WTC11 (cell line): ENCODE results near the gene CYLD. TPM values are rescaled to one million over a fixed set of nuclear protein-coding genes. Genes with fewer than 3 reads are reported as not detected.

Source experiments
- ATAC-seq: fragments of 200-7000 bp; cut with Tn5 transposase; 2 replicates; pipeline ENCODE4 v1.10.0; 2021; ENCODE audit warnings: mild to moderate bottlenecking, moderate library complexity
- CTCF ChIA-PET: fragments of 300-600 bp; sonication (Branson Sonifier 250); formaldehyde crosslinking; loops from one replicate; lab custom pipeline; 2021; ENCODE audit warnings: antibody characterized with exemption; lab: Charles Lee
- POLR2A ChIA-PET: fragments of 350-600 bp; sonication (Branson Sonifier 250); formaldehyde crosslinking; loops from one replicate; lab custom pipeline; 2021; ENCODE audit warnings: antibody characterized with exemption; lab: Charles Lee
- DNase-seq: peaks from one replicate; pipeline ENCODE4 v3.0.0; 2021; ENCODE audit warnings: low spot score
- H3K27ac Mint-ChIP-seq: 2 replicates; pipeline ENCODE4 v1.8.0; 2021; ENCODE audit warnings: mixed read lengths
- H3K27me3 Mint-ChIP-seq: 2 replicates; pipeline ENCODE4 v1.8.0; 2021; ENCODE audit warnings: low read depth, mild to moderate bottlenecking, moderate library complexity, mixed read lengths
- H3K36me3 Mint-ChIP-seq: 2 replicates; pipeline ENCODE4 v1.8.0; 2021; ENCODE audit warnings: mixed read lengths
- H3K4me1 Mint-ChIP-seq: 2 replicates; pipeline ENCODE4 v1.8.0; 2022; ENCODE audit warnings: mixed read lengths
- H3K4me3 Mint-ChIP-seq: 2 replicates; pipeline ENCODE4 v1.8.0; 2021; ENCODE audit warnings: mild to moderate bottlenecking, moderate library complexity, mixed read lengths
- H3K9me3 Mint-ChIP-seq: 2 replicates; pipeline ENCODE4 v1.8.0; 2021; ENCODE audit warnings: mixed read lengths
- CBFB ChIP-seq: sonication (generic); formaldehyde crosslinking; IDR thresholded peaks from 2 replicates; pipeline ENCODE4 v1.8.1; 2022; ENCODE audit warnings: mild to moderate bottlenecking, low read depth, missing genetic modification reagents
- EMX1 ChIP-seq: fragments of 250-450 bp; sonication (Bioruptor Pico); IDR thresholded peaks from 2 replicates; pipeline ENCODE4 v1.8.0; 2021; ENCODE audit warnings: mild to moderate bottlenecking
- FOXP1 ChIP-seq: sonication (generic); formaldehyde crosslinking; IDR thresholded peaks from 2 replicates; pipeline ENCODE4 v1.8.0; 2022; ENCODE audit warnings: missing genetic modification reagents, mild to moderate bottlenecking, moderate library complexity, borderline replicate concordance
- GABPB1 ChIP-seq: sonication (generic); formaldehyde crosslinking; IDR thresholded peaks from 2 replicates; pipeline ENCODE4 v1.8.1; 2023; ENCODE audit warnings: mild to moderate bottlenecking, missing genetic modification reagents
- NFE2L1 ChIP-seq: sonication (generic); formaldehyde crosslinking; IDR thresholded peaks from 2 replicates; pipeline ENCODE4 v1.8.1; 2023; ENCODE audit warnings: missing genetic modification reagents
- OVOL2 ChIP-seq: fragments of 250-450 bp; sonication (Bioruptor Pico); IDR thresholded peaks from 2 replicates; pipeline ENCODE4 v1.9.0; 2021; ENCODE audit warnings: mild to moderate bottlenecking, borderline replicate concordance
- PRRX2 ChIP-seq: fragments of 250-450 bp; sonication (Bioruptor Pico); IDR thresholded peaks from 2 replicates; pipeline ENCODE4 v1.8.0; 2021; ENCODE audit warnings: mild to moderate bottlenecking
- RORB ChIP-seq: fragments of 250-450 bp; sonication (Bioruptor Pico); IDR thresholded peaks from 2 replicates; pipeline ENCODE4 v1.9.0; 2021; ENCODE audit warnings: mild to moderate bottlenecking
- total RNA-seq: library from RNA; stranded (reverse); gene quantifications from 3 replicates; pipeline ENCODE4 v1.2.3, GENCODE V29; 2021
- TF ChIP-seq, protein P1 (sequence below): sonication (generic); formaldehyde crosslinking; IDR thresholded peaks from 2 replicates; pipeline ENCODE4 v1.8.0; 2023; ENCODE audit warnings: missing genetic modification reagents
- TF ChIP-seq, protein P2 (sequence below): sonication (generic); formaldehyde crosslinking; IDR thresholded peaks from 2 replicates; pipeline ENCODE4 v1.8.0; 2023; ENCODE audit warnings: mild to moderate bottlenecking, missing genetic modification reagents
- TF ChIP-seq, protein P3 (sequence below): sonication (generic); formaldehyde crosslinking; IDR thresholded peaks from 2 replicates; pipeline ENCODE4 v1.8.1; 2023; ENCODE audit warnings: mild to moderate bottlenecking, missing genetic modification reagents, moderate library complexity
- TF ChIP-seq, protein P4 (sequence below): fragments of 250-450 bp; sonication (Bioruptor Pico); IDR thresholded peaks from 2 replicates; pipeline ENCODE4 v1.9.0; 2021; ENCODE audit warnings: mild to moderate bottlenecking
- TF ChIP-seq, protein P5 (sequence below): fragments of 250-450 bp; sonication (Bioruptor Pico); conservative IDR thresholded peaks from 2 replicates; pipeline ENCODE4 v1.9.0; 2021; ENCODE audit warnings: mild to moderate bottlenecking

CYLD gene
- total RNA-seq, 1 experiment from 2014 or later: 10.8 TPM

DNA sequence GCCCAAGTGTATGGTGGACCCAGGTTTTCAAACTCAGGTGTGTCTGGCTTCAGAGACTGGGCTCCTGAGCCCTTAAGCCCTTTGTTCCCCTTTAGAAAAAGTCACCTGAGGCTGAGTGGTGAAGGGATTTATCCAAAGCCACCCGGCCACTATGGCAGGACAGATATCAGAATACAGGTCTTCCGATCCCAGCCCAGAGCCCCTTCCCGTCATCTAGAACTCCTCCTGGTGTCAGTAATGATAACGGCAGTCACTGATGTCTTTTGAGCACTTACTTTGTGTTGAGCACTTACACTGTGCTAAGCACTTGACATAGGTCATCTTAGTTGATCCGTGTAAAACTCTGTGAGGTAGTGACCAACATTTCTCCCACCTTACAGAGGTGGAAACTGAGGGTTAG lies 31.9 kb upstream of the CYLD start:
- DNase-seq (no peak), ATAC-seq (peak; percentile 36; the same call in 1 of the 2 replicates)
- peaks cover 4% of the 10 kb centered on the region for H3K36me3 Mint-ChIP-seq
- H3K9me3 Mint-ChIP-seq: peaks cover 10% of the 10 kb centered on the region
- H3K27ac Mint-ChIP-seq: no peak overlapping the region
- TF ChIP-seq PRRX2 (CRISPR knock-in tag): no peak
- no peak for TF ChIP-seq RORB (CRISPR knock-in tag)
- TF ChIP-seq, protein P1, sequence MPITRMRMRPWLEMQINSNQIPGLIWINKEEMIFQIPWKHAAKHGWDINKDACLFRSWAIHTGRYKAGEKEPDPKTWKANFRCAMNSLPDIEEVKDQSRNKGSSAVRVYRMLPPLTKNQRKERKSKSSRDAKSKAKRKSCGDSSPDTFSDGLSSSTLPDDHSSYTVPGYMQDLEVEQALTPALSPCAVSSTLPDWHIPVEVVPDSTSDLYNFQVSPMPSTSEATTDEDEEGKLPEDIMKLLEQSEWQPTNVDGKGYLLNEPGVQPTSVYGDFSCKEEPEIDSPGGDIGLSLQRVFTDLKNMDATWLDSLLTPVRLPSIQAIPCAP (CRISPR knock-in tag): no peak
- TF ChIP-seq, protein P2, sequence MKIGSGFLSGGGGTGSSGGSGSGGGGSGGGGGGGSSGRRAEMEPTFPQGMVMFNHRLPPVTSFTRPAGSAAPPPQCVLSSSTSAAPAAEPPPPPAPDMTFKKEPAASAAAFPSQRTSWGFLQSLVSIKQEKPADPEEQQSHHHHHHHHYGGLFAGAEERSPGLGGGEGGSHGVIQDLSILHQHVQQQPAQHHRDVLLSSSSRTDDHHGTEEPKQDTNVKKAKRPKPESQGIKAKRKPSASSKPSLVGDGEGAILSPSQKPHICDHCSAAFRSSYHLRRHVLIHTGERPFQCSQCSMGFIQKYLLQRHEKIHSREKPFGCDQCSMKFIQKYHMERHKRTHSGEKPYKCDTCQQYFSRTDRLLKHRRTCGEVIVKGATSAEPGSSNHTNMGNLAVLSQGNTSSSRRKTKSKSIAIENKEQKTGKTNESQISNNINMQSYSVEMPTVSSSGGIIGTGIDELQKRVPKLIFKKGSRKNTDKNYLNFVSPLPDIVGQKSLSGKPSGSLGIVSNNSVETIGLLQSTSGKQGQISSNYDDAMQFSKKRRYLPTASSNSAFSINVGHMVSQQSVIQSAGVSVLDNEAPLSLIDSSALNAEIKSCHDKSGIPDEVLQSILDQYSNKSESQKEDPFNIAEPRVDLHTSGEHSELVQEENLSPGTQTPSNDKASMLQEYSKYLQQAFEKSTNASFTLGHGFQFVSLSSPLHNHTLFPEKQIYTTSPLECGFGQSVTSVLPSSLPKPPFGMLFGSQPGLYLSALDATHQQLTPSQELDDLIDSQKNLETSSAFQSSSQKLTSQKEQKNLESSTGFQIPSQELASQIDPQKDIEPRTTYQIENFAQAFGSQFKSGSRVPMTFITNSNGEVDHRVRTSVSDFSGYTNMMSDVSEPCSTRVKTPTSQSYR: no peak
- no peak for TF ChIP-seq CBFB
- TF ChIP-seq NFE2L1: no peak
- no peak for TF ChIP-seq EMX1 (CRISPR knock-in tag)
- TF ChIP-seq, protein P3, sequence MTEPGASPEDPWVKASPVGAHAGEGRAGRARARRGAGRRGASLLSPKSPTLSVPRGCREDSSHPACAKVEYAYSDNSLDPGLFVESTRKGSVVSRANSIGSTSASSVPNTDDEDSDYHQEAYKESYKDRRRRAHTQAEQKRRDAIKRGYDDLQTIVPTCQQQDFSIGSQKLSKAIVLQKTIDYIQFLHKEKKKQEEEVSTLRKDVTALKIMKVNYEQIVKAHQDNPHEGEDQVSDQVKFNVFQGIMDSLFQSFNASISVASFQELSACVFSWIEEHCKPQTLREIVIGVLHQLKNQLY (CRISPR knock-in tag): no peak
- TF ChIP-seq FOXP1 (CRISPR knock-in tag): no peak
- no peak for TF ChIP-seq OVOL2 (CRISPR knock-in tag)
- TF ChIP-seq, protein P4, sequence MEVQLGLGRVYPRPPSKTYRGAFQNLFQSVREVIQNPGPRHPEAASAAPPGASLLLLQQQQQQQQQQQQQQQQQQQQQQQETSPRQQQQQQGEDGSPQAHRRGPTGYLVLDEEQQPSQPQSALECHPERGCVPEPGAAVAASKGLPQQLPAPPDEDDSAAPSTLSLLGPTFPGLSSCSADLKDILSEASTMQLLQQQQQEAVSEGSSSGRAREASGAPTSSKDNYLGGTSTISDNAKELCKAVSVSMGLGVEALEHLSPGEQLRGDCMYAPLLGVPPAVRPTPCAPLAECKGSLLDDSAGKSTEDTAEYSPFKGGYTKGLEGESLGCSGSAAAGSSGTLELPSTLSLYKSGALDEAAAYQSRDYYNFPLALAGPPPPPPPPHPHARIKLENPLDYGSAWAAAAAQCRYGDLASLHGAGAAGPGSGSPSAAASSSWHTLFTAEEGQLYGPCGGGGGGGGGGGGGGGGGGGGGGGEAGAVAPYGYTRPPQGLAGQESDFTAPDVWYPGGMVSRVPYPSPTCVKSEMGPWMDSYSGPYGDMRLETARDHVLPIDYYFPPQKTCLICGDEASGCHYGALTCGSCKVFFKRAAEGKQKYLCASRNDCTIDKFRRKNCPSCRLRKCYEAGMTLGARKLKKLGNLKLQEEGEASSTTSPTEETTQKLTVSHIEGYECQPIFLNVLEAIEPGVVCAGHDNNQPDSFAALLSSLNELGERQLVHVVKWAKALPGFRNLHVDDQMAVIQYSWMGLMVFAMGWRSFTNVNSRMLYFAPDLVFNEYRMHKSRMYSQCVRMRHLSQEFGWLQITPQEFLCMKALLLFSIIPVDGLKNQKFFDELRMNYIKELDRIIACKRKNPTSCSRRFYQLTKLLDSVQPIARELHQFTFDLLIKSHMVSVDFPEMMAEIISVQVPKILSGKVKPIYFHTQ (CRISPR knock-in tag): no peak
- H3K4me3 Mint-ChIP-seq: no peak overlapping the region
- peaks cover under 1% of the 10 kb centered on the region for H3K27me3 Mint-ChIP-seq
- peaks cover 3% of the 10 kb centered on the region; the same call in 1 of the 2 replicates for H3K4me1 Mint-ChIP-seq
- CTCF ChIA-PET: interaction anchor here (0.6 to 1.9 kb wide), 2 partner anchors 35 to 45 kb away, joined by 3 to 5 read pairs; no protein-coding TSS in a partner anchor
- POLR2A ChIA-PET: no interaction called here

DNA sequence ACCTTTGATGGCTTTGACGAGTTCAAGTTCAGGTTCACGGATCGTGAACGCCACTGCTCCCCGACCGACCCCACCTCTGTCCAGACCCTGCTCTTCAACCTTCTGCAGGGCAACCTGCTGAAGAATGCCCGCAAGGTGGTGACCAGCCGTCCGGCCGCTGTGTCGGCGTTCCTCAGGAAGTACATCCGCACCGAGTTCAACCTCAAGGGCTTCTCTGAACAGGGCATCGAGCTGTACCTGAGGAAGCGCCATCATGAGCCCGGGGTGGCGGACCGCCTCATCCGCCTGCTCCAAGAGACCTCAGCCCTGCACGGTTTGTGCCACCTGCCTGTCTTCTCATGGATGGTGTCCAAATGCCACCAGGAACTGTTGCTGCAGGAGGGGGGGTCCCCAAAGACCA lies 30.8 kb upstream of the CYLD start:
- H3K27me3 Mint-ChIP-seq: no peaks in the 10 kb centered on the region; the same call in 1 of the 2 replicates
- no peaks in the 10 kb centered on the region for H3K36me3 Mint-ChIP-seq
- no peaks in the 10 kb centered on the region for H3K9me3 Mint-ChIP-seq
- ChIA-PET POLR2A (interaction anchor here (0.5 kb wide), 1 partner anchor 398 kb away, joined by 3 read pairs; no protein-coding TSS in a partner anchor), CTCF (interaction anchor here (1.9 kb wide), 1 partner anchor 46 kb away, joined by 5 read pairs; no protein-coding TSS in a partner anchor)
- no peak overlapping the region for H3K27ac Mint-ChIP-seq
- no peak overlapping the region for H3K4me3 Mint-ChIP-seq
- no peak for DNase-seq
- peaks cover 3% of the 10 kb centered on the region; the same call in 1 of the 2 replicates for H3K4me1 Mint-ChIP-seq
- ATAC-seq: no peak
- TF ChIP-seq, protein P5, sequence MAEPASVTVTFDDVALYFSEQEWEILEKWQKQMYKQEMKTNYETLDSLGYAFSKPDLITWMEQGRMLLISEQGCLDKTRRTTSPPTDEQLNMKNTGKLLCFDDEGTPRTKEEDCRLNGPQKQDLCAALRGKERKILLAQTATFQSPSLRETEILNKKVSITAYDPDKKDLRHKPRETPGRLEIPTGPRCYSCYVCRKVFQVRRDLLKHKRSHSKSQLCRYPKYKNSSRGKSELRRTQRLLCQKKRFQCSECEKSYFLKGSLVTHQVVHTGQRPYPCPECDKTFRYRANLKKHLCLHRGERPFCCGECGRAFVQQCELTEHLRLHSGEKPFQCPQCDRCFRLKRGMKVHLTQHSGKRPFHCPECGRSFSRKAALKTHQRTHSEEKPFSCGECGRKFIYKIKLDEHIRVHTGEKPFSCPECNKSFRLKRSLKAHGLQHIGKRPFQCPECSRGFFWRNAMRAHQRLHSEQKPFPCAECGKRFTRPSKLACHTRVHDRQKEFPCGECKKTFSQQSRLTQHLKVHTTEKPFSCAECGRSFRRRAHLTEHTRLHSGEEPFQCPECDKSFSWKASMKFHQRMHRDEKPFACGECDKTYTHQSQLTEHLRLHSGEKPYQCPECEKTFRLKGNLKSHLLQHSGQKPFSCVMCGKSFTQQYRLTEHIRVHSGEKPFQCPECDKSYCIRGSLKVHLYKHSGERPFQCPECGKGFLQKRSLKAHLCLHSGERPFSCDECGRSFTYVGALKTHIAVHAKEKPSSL: no peak
- TF ChIP-seq GABPB1 (CRISPR knock-in tag): no peak
